PC-9 (cell line): Measurements from ENCODE around the gene NFIX.

Experiments used
- EZH2 ChIP-seq: fragments of 200-600 bp; sonication (generic); IDR thresholded peaks from 2 replicates; pipeline ENCODE4 v1.8.0; 2017; ENCODE audit warnings: antibody characterized with exemption, low read depth
- TF ChIP-seq, protein P1 (sequence below): fragments of 200-600 bp; sonication (generic); conservative IDR thresholded peaks from 2 replicates; pipeline ENCODE4 v1.6.1; 2017; ENCODE audit warnings: mixed run types, antibody characterized with exemption, mild to moderate bottlenecking, moderate library complexity

GRCh38 chr19:13078381-13078780 lies 83.1 kb downstream of the NFIX start:
- TF ChIP-seq, protein P1, sequence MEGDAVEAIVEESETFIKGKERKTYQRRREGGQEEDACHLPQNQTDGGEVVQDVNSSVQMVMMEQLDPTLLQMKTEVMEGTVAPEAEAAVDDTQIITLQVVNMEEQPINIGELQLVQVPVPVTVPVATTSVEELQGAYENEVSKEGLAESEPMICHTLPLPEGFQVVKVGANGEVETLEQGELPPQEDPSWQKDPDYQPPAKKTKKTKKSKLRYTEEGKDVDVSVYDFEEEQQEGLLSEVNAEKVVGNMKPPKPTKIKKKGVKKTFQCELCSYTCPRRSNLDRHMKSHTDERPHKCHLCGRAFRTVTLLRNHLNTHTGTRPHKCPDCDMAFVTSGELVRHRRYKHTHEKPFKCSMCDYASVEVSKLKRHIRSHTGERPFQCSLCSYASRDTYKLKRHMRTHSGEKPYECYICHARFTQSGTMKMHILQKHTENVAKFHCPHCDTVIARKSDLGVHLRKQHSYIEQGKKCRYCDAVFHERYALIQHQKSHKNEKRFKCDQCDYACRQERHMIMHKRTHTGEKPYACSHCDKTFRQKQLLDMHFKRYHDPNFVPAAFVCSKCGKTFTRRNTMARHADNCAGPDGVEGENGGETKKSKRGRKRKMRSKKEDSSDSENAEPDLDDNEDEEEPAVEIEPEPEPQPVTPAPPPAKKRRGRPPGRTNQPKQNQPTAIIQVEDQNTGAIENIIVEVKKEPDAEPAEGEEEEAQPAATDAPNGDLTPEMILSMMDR: no peak
- TF ChIP-seq EZH2: no peak
